Activated naive CD4-positive, alpha-beta T cell treated with anti-CD3 and anti-CD28 coated beads, Interleukin-2, amount 50 U/mL, for 16 hours (primary cell): Measurements from ENCODE around the gene PSME3IP1.
A peak's percentile ranks its signal among the peaks of the same experiment; 100 is the strongest.

ENCODE experiments used
- DNase-seq: peaks from one replicate; pipeline ENCODE4 v3.0.0-alpha.2; 2020

The PSME3IP1 gene

GRCh38 chr16:57143149-57143921 is 42.5 kb downstream of the PSME3IP1 start:
- DNase-seq: no peak

GRCh38 chr16:57141822-57142631 is 43.8 kb downstream of the PSME3IP1 start:
- no peak for DNase-seq

- DNase-seq: no peak
Observed at GRCh38 chr16:57140931-57141668, 44.7 kb downstream of the PSME3IP1 start.

GRCh38 chr16:57138281-57138935 is 47.4 kb downstream of the PSME3IP1 start:
- DNase-seq: no peak

GRCh38 chr16:57137566-57138273 is 48.1 kb downstream of the PSME3IP1 start:
- no peak for DNase-seq

- DNase-seq: no peak
Observed at GRCh38 chr16:57137043-57137442, 48.8 kb downstream of the PSME3IP1 start.

GRCh38 chr16:57134982-57135381 is 50.9 kb downstream of the PSME3IP1 start:
- peak; percentile 23 for DNase-seq

- no peak for DNase-seq
Observed at GRCh38 chr16:57133886-57134285, 52.0 kb downstream of the PSME3IP1 start.

GRCh38 chr16:57133031-57133430 is 52.8 kb downstream of the PSME3IP1 start:
- no peak for DNase-seq

GRCh38 chr16:57132470-57132869 is 53.4 kb downstream of the PSME3IP1 start:
- DNase-seq: no peak

GRCh38 chr16:57131351-57131970 is 54.4 kb downstream of the PSME3IP1 start:
- DNase-seq: no peak

- no peak for DNase-seq
Observed at GRCh38 chr16:57130950-57131321, 54.9 kb downstream of the PSME3IP1 start.

- peak; percentile 52 for DNase-seq
Observed at GRCh38 chr16:57128771-57129389, 57.0 kb downstream of the PSME3IP1 start.

- DNase-seq: no peak
Observed at GRCh38 chr16:57127836-57128235, 58.0 kb downstream of the PSME3IP1 start.

GRCh38 chr16:57127037-57127763 is 58.6 kb downstream of the PSME3IP1 start:
- DNase-seq: no peak

GRCh38 chr16:57126411-57126810 is 59.4 kb downstream of the PSME3IP1 start:
- DNase-seq: no peak

- DNase-seq: no peak
Observed at GRCh38 chr16:57125969-57126368, 59.9 kb downstream of the PSME3IP1 start.

- DNase-seq: no peak
Observed at GRCh38 chr16:57125376-57125775, 60.5 kb downstream of the PSME3IP1 start.

- no peak for DNase-seq
Observed at GRCh38 chr16:57123974-57124674, 61.7 kb downstream of the PSME3IP1 start.
